HG03575 (cell line): ENCODE results near the gene PPP1R10.

Experiments used
- ATAC-seq: cut with Tn5 transposase; IDR thresholded peaks from one replicate; pipeline ENCODE4 v1.9.1; 2021; ENCODE audit not compliant: unreplicated experiment, insufficient number of reproducible peaks, low FRiP score; ENCODE audit errors: extremely low read depth

The PPP1R10 gene

GRCh38 chr6:30568245-30568644 lies 48.8 kb downstream of the PPP1R10 start:
- no peak for ATAC-seq

DNA sequence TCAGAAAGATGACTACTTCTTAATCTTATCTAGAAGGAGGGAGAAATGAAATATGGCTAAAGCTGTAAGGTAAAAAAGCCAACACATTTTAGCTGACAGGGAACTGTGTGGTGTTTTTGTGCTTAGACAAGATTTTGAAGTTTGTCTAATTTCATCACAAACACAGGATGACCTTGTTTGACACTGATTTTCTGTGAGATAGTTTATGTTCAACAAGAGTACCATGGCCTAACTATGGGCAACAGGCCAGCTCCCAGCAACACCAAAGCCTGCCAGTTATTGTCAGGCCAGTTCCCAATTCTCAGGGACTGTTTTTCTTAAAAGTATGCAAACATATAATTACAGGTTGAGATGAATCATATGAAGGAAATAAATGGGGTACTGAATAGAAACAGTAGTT lies 51.3 kb downstream of the PPP1R10 start:
- ATAC-seq, result no peak

DNA sequence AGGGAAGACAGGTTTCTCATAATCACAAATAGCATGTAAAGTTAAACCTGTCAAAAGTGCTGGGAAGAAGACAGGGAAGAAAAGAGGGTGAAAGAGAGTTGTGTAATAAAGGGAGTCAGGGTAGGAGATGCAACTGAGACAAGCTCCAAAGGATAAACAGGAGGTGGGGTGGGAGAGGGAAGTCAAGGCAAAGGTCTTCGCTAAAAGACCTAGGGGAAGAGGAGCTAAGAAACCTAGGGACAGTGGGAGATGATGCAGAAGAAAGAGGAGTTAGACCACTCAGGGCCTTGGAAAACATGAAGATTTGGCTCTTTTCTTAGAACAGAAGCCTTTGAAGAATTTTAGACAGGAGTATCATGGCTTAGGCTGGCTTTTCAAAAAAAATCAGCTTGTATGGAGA lies 52.9 kb downstream of the PPP1R10 start:
- no peak for ATAC-seq

DNA sequence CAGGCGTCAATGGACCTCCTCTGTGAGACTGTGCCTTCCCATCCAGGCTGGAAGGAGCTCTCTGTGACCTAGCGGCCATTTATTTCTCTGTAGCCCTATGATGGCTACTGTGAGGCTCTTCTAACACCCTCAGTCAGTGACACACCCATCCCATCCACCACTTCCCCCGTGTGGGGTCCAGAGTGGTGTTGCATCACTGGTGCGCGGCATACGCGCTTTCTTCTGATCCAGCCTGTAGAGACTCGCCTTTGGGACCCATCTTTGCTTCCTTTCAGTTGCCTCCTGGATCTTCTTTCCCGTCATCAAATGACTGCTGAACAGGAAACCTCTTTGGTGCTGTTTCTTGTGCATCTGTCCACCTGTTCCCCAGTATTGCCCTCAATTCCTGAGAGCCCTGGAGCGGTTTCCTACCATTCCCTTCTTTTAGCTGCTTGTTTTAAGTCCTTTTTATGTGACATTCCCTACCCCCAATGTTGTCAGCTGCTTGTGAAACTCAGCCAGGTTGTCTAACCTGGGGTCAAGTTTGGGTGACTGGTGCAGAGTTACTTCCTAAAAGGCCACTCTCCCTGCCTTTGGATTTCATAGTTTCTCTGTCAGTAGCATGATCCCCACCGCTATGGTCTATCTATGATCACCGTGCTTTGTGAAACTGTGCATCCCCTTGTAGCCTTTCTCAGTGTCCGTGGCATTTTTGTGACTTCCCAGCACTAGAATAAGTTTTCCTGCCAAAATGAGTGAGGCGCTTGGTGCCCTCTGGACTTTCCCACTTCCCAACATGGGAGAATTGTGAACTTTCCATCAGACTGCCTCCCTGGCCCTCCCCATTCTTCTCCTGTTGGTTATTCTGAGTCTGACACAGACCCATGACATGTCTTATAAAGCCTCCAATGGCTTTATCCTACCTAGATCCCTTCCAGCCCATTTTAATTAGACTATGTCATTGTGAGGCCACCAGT lies 54.3 kb downstream of the PPP1R10 start:
- no peak for ATAC-seq

GRCh38 chr6:30560930-30561329 lies 56.1 kb downstream of the PPP1R10 start:
- ATAC-seq, result no peak

- no peak for ATAC-seq
Measured at GRCh38 chr6:30557683-30557981, 59.4 kb downstream of the PPP1R10 start.

GRCh38 chr6:30556906-30557682 lies 59.9 kb downstream of the PPP1R10 start, which contains the start of gene PRR3:
Gene PRR3, plus strand, starts transcription at chr6:30557295. Its CDS starts 50 bp downstream, at chr6:30557345.
- no peak for ATAC-seq

DNA sequence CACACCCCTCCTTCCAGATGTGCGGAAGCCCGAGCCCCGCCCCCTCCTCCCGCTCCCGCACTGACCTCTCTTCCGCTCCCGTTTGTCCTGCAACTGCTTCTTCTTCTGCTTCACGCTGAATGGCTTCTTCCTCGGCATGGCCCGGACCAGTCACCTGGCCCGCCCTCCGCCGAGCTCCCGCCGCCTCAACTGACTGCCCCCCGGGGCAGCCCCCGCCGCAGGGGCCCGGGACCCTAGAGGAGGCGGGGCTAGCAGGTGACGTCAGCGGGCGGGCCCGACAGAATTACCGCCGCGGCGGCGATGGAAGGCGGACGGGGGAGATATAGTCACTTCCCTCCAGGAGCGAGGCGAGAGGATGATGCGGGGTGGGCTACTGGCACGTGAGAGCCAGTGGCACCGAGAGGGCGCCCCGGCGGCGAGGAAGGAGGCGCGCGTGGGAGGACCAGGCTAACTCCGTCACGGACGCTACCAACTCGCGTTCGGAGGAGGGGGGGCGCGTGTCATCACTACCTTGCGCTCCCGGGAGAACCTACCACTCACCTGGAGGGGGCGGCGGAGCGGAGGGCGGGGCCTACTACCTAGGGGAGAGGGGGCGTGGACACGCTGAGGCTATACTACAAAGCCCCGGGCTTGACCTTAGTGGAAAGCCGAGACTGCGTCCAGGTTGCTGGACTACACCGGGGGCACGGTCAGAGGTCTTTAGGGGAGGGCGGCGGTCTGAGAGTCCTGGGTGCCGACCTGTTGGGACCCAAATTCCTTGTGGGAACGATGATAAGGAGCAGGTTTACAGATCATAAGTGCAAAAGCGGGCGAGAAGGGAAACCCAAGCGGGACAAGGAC lies 60.8 kb downstream of the PPP1R10 start, which contains the start of gene GNL1:
TSS of gene GNL1 (minus strand) at position 424 of the 840 bp plus-strand sequence. CDS start at position 138, 286 bp downstream.
- ATAC-seq, result no peak

DNA sequence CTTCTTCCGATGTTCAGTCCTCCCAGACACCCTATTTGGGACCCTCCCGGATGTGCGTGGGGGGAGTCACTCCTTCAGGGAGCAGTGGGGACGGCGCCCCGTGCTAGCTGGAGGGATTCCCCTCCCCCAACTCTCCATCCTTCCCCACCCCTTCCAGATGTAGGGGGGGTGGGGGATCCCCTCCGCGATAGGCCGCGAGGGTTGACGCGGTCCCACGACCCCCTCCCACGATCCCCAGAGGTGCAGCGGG lies 61.3 kb downstream of the PPP1R10 start:
- no peak for ATAC-seq

DNA sequence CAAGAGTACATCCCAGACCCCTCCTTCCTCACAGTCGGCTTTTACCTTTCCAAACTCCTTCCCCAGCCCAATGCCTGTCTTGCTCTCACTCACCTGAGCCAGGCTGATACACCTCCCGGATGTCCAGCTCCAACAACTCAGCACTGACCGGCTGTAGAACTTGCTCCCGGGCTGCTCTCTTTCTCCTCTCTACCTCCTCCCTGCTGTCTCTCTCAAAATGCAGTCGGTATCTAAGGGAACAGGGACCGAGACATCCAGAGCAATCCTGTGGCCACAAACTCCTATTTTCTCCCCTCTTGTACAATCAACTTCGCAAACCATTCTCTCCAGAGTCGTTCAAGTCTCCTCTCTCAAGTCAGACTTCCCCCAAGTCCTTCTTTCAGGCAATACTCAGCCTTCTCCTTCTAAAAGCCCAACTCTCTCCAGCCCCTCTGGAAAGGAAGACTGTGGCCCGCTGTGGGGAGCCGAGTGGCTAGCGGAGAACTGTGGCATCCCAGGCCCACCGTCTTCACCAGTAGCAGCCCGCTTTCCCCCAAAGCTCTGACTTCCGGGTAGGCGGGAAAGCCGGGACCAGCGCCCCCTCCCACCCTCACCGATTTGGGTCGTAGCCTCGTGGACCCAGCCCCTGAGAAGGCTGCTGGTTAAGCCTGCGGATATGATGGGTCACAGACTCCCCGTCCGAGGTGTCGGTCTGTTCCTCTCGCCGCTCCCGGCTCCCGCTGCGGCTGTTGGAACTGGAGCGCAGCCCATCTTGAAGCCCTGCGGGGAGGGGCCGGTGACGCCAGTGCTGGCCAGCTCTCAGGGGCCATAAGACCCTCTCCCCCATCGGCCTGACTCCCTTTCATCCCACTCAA lies 61.9 kb downstream of the PPP1R10 start:
- ATAC-seq, result no peak

GRCh38 chr6:30554404-30554803 lies 62.6 kb downstream of the PPP1R10 start:
- no peak for ATAC-seq
